OCI-LY1 (cell line): ENCODE data around the gene STX8.

ENCODE experiments used
- CTCF ChIP-seq: fragments of 200-600 bp; sonication (generic), shearing (Covaris generic); IDR thresholded peaks from 2 replicates; pipeline ENCODE4 v1.5.1; 2017; ENCODE audit warnings: mild to moderate bottlenecking, antibody characterized with exemption, low read length, moderate library complexity, mixed read lengths
- EZH2 ChIP-seq: fragments of 200-600 bp; sonication (generic), shearing (Covaris generic); IDR thresholded peaks from 2 replicates; pipeline ENCODE4 v1.8.0; 2017; ENCODE audit warnings: borderline replicate concordance, mixed run types, mild to moderate bottlenecking, antibody characterized with exemption, low read length, moderate library complexity, mixed read lengths

- TF ChIP-seq CTCF (no peak), EZH2 (no peak)
Measured at GRCh38 chr17:9410737-9411136, 164.9 kb downstream of the STX8 start.
